ENCODE data around the gene UFSP1. TPM values are rescaled to one million over a fixed set of nuclear protein-coding genes. Genes with fewer than 3 reads are reported as not detected.

UFSP1 gene
- total RNA-seq, 1 donor from 2014 or later, result 2.4 TPM

DNA sequence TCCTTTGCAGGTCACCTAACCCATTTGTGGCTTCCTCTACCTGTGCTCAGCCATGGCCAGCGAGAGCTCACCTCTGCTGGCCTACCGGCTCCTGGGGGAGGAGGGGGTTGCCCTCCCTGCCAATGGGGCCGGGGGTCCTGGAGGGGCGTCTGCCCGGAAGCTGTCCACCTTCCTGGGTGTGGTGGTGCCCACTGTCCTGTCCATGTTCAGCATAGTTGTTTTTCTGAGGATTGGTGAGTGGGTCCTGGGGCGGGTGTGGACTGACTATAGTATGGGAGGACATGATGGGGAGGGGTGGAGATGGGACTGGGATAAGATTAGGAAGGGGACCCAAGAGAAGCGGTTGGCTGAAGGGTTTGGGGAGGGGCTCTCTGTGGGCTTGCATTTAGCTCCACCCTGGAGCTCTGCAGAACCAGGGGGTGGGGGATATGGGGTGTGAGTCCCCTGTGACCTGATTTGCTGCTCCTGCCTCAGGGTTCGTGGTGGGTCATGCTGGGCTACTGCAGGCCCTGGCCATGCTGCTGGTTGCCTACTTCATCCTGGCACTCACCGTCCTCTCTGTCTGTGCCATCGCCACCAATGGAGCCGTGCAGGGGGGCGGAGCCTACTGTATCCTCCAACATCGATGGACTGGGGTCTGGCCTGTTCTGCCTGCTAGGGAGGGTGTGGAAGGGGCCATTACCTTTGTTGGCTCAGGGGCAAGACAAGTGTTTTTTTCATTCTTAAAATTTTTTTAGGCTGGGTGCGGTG is 35.2 kb downstream of the UFSP1 start:
- Mint-ChIP-seq H3K4me1 (ENCODE audit: unreplicated experiment) (peaks cover 16% of the 10 kb centered on the region), H3K4me3 (ENCODE audit: unreplicated experiment) (no peak overlapping the region), H3K9me3 (ENCODE audit: unreplicated experiment) (no peaks in the 10 kb centered on the region), H3K27me3 (ENCODE audit: unreplicated experiment) (peaks cover 11% of the 10 kb centered on the region), H3K36me3 (ENCODE audit: low read depth, unreplicated experiment) (peaks cover 7% of the 10 kb centered on the region), H3K27ac (ENCODE audit: unreplicated experiment) (no peak overlapping the region)
- no peak for DNase-seq (ENCODE audit: low spot score)
- TF ChIP-seq, protein P1, sequence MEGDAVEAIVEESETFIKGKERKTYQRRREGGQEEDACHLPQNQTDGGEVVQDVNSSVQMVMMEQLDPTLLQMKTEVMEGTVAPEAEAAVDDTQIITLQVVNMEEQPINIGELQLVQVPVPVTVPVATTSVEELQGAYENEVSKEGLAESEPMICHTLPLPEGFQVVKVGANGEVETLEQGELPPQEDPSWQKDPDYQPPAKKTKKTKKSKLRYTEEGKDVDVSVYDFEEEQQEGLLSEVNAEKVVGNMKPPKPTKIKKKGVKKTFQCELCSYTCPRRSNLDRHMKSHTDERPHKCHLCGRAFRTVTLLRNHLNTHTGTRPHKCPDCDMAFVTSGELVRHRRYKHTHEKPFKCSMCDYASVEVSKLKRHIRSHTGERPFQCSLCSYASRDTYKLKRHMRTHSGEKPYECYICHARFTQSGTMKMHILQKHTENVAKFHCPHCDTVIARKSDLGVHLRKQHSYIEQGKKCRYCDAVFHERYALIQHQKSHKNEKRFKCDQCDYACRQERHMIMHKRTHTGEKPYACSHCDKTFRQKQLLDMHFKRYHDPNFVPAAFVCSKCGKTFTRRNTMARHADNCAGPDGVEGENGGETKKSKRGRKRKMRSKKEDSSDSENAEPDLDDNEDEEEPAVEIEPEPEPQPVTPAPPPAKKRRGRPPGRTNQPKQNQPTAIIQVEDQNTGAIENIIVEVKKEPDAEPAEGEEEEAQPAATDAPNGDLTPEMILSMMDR (IDR thresholded peaks at IDR 0.05; ENCODE audit: unreplicated experiment), result no peak

DNA sequence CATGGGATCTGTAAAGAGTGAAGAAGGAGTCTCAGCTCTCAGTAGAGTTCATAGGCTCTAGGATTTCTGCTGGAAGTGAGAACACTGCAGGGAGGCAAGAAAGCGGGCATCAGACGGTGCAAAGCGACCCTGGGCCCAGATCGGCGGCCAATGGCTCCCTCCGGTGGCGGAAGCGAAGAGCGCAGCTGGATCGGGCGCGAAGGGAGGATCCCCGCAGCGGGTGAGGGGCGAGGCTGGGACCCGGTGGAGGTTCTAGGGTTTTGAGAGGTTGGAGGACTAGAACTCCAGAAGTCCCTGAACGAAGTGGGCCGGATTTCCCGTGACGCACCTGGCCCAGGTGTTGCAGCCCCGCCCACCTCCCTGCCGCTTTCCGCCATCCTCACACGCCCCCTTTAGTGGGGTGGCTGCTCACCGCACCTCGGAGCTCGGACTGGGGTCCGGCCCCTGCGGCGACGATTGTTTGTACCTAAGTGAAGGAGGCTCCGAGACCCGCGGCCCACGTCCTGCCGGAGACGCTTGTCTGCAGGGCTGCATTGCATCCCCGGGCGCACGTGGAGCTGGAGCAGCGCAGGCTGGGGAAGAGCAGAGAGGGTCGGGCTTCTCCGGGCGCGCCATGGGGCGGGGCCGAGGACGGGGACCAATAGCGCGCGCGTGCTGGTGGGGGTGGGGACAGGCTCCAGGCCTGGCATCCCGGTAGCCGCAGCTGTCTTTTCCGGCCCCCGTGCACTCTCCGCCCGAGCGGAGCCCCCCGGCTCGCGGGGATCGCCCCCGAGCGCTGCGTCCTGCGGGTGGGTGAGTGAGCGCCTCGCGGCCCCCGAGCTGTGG is 37.3 kb downstream of the UFSP1 start, which contains the start of gene SLC12A9:
TSS of gene SLC12A9 (plus strand) at position 666 of the 825 bp plus-strand sequence. CDS start 1,485 bp downstream, outside the sequence.
- Mint-ChIP-seq H3K4me3 (ENCODE audit: unreplicated experiment) (peak within 1 kb of the TSS; percentile 93), H3K36me3 (ENCODE audit: low read depth, unreplicated experiment) (peaks cover 7% of the 10 kb centered on the region), H3K27ac (ENCODE audit: unreplicated experiment) (peak within 1 kb of the TSS; percentile 79), H3K27me3 (ENCODE audit: unreplicated experiment) (peaks cover 9% of the 10 kb centered on the region), H3K9me3 (ENCODE audit: unreplicated experiment) (no peaks in the 10 kb centered on the region), H3K4me1 (ENCODE audit: unreplicated experiment) (peaks cover 16% of the 10 kb centered on the region)
- DNase-seq (ENCODE audit: low spot score), result peak; percentile 92
- TF ChIP-seq, protein P1 (IDR thresholded peaks at IDR 0.05; ENCODE audit: unreplicated experiment), result peak; percentile 89

DNA sequence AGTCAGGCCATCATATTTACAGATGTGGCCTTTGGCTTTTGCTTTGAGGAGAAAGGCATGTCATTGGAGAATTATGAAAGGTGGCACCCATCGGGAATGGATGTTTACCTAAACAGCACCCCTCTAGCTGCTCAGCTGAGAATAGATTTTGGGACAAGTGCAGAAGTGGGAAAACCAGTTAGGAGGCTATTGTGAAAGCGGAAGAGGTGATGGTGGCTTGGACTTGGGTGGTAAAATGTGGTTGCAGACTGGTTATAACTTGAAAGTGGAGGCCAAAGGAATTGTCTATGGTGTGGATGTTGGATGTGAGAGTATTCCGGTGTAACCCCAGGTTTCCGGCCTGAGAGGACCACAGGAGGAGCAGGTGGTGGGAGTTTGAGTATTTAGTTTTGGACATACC is 42.2 kb downstream of the UFSP1 start:
- TF ChIP-seq, protein P1 (IDR thresholded peaks at IDR 0.05; ENCODE audit: unreplicated experiment), result no peak
- H3K27me3 Mint-ChIP-seq (ENCODE audit: unreplicated experiment), result peaks cover 9% of the 10 kb centered on the region
- peaks cover 10% of the 10 kb centered on the region for H3K4me1 Mint-ChIP-seq (ENCODE audit: unreplicated experiment)
- DNase-seq (ENCODE audit: low spot score), result no peak
- no peak overlapping the region for H3K4me3 Mint-ChIP-seq (ENCODE audit: unreplicated experiment)
- no peak overlapping the region for H3K27ac Mint-ChIP-seq (ENCODE audit: unreplicated experiment)
- H3K9me3 Mint-ChIP-seq (ENCODE audit: unreplicated experiment), result no peaks in the 10 kb centered on the region
- H3K36me3 Mint-ChIP-seq (ENCODE audit: low read depth, unreplicated experiment), result no peaks in the 10 kb centered on the region

DNA sequence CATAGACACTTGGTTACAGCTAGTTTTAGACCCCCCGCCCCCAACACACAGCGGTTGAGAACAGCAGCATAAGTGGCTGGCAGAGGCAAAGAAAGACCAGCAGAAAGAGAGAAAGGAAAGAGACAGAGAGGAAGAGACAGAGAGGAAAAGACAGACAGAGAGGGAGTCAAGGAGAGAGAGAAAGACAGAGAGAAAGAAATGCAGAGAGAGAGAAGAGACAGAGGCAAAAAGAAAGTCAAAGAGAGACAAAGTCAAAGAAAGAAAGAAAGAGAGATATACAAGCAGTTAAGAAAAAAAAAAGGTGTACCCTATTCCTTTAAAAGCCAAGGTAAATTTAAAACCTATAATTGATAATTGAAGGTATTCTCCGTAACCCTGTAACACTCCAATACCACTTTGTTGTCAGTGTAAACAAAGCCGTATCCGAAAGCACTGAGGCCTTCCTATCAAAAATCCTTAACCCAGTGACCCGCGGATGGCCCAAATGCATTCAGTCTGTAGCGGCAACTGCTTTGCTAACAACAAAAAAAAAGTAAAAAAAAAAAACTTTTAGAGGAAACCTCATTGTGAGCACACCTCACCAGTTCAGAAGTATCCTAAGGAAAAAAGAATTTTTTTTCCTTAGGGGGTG is 48.9 kb downstream of the UFSP1 start:
- peaks cover 7% of the 10 kb centered on the region for H3K27me3 Mint-ChIP-seq (ENCODE audit: unreplicated experiment)

More for the DNA sequence above, 48.9 kb downstream of the UFSP1 start:
- TF ChIP-seq, protein P1 (IDR thresholded peaks at IDR 0.05; ENCODE audit: unreplicated experiment), result no peak
- Mint-ChIP-seq H3K36me3 (ENCODE audit: low read depth, unreplicated experiment) (no peaks in the 10 kb centered on the region), H3K27ac (ENCODE audit: unreplicated experiment) (peak overlapping the region; percentile 54), H3K9me3 (ENCODE audit: unreplicated experiment) (no peaks in the 10 kb centered on the region), H3K4me1 (ENCODE audit: unreplicated experiment) (peaks cover 22% of the 10 kb centered on the region), H3K4me3 (ENCODE audit: unreplicated experiment) (peak overlapping the region; percentile 5)
- no peak for DNase-seq (ENCODE audit: low spot score)
